HepG2 (cell line): Measurements from ENCODE around the gene HMGCR. TPM values are rescaled to one million over a fixed set of nuclear protein-coding genes. Genes with fewer than 3 reads are reported as not detected.

ENCODE experiments used
- ATAC-seq: fragments of 200-7000 bp; cut with Tn5 transposase; 3 replicates; pipeline ENCODE4 v1.9.1; 2020; ENCODE audit warnings: mild to moderate bottlenecking, moderate library complexity
- BruUV-seq: library from RNA; stranded (reverse); fragments of 400-500 nt; replicated peaks from 2 replicates; lab custom pipeline; 2021; lab: Mats Ljungman, UMichigan
- CTCF ChIA-PET: fragments of 300-600 bp; formaldehyde crosslinking; extraction: SDS; loops from one replicate; lab custom pipeline; 2021; ENCODE audit warnings: low total read pairs, inconsistent platforms, low intra/inter-chr PET ratio; lab: Yijun Ruan, JAX
- POLR2A ChIA-PET: fragments of 350-600 bp; sonication (Branson Sonifier 250); formaldehyde crosslinking; loops from one replicate; lab custom pipeline; 2020; ENCODE audit warnings: antibody characterized with exemption, inconsistent platforms; lab: Yijun Ruan, JAX
- DNase-seq: peaks from one replicate; pipeline ENCODE4 v3.0.0-alpha.2; 2015; ENCODE audit warnings: low spot score
- FAIRE-seq: peaks from 3 replicates; lab custom pipeline; 2011; peaks lifted over from hg19 to GRCh38; lab: Jason Lieb, UNC
- H2AFZ ChIP-seq: one replicate; pipeline ENCODE4 v1.6.1; 2011; ENCODE audit warnings: low read length, inconsistent platforms
- H3K27ac ChIP-seq: fragments of 300-600 bp; 3 replicates; pipeline ENCODE4 v1.8.0; 2011; ENCODE audit warnings: mixed run types, mild to moderate bottlenecking, mixed read lengths, low read length, inconsistent platforms; ENCODE audit not compliant: insufficient read depth; ENCODE audit errors: extremely low read length
- H3K27me3 ChIP-seq, 2 experiments: fragments of 200-600 bp in 1 of 2; 2 replicates in 1 of 2; 3 replicates in 1 of 2; pipeline versions ENCODE4 v1.6.0 to v1.8.0; 2011; ENCODE audit warnings: low read length in 2 of 2, mild to moderate bottlenecking in 2 of 2, moderate library complexity in 2 of 2, inconsistent platforms in 1 of 2; ENCODE audit not compliant: insufficient read depth in 2 of 2, control insufficient read depth in 1 of 2
- H3K36me3 ChIP-seq, 2 experiments: fragments of 200-600 bp in 1 of 2; replicated peaks in 1 of 2; 2 replicates in 1 of 2; 3 replicates in 1 of 2; pipeline versions ENCODE4 v1.5.1 to v1.8.0; 2011; ENCODE audit warnings: low read length in 2 of 2, inconsistent platforms in 1 of 2; ENCODE audit not compliant: insufficient read depth in 2 of 2, control insufficient read depth in 1 of 2
- H3K4me1 ChIP-seq: 2 replicates; pipeline ENCODE4 v1.5.1; 2012; ENCODE audit warnings: low read length, inconsistent platforms; ENCODE audit not compliant: insufficient read depth
- H3K4me2 ChIP-seq: 2 replicates; pipeline ENCODE4 v1.6.0; 2011; ENCODE audit warnings: low read depth, low read length, inconsistent platforms
- H3K4me3 ChIP-seq, 3 experiments: fragments of 200-600 bp in 1 of 3; sonication (generic), shearing (Covaris generic) in 1 of 3; replicated peaks in 1 of 3; 2 replicates each; pipeline ENCODE4 v1.5.1; 2011 to 2016; ENCODE audit warnings: low read length in 3 of 3, inconsistent platforms in 2 of 3, low read depth in 2 of 3, mild to moderate bottlenecking in 2 of 3, control low read depth in 1 of 3, mixed read lengths in 1 of 3; ENCODE audit not compliant: insufficient read depth in 1 of 3
- H3K79me2 ChIP-seq: one replicate; pipeline ENCODE4 v1.6.1; 2011; ENCODE audit warnings: low read length, inconsistent platforms; ENCODE audit not compliant: insufficient read depth
- H3K9ac ChIP-seq: 2 replicates; pipeline ENCODE4 v1.6.0; 2011; ENCODE audit warnings: mild to moderate bottlenecking, low read depth, low read length, inconsistent platforms; ENCODE audit not compliant: insufficient read depth
- H3K9me3 ChIP-seq: 2 replicates; pipeline ENCODE4 v1.5.1; 2012; ENCODE audit warnings: mild to moderate bottlenecking, low read length
- H4K20me1 ChIP-seq: 2 replicates; pipeline ENCODE4 v1.6.0; 2011; ENCODE audit warnings: inconsistent platforms, mild to moderate bottlenecking, low read length, moderate library complexity; ENCODE audit not compliant: insufficient read depth
- AGO1 ChIP-seq: fragments of 200-400 bp; formaldehyde crosslinking; IDR thresholded peaks from 2 replicates; pipeline ENCODE4 v1.6.1; 2017; ENCODE audit warnings: mild to moderate bottlenecking, low read depth, low read length, moderate library complexity; ENCODE audit not compliant: poor library complexity, severe bottlenecking
- ATF7 ChIP-seq, 2 experiments: fragments of 450-650 bp in 1 of 2; sonication (generic) in 1 of 2; formaldehyde crosslinking in 1 of 2; IDR thresholded peaks; 2 replicates each; pipeline versions ENCODE4 v1.4.0 to v1.6.1; 2016 to 2020; ENCODE audit warnings: antibody characterized with exemption in 1 of 2, mild to moderate bottlenecking in 1 of 2, missing genetic modification reagents in 1 of 2
- FOXM1 ChIP-seq: sonication (generic); formaldehyde crosslinking; IDR thresholded peaks from 2 replicates; pipeline ENCODE4 v1.5.0; 2020; ENCODE audit warnings: missing genetic modification reagents
- HOMEZ ChIP-seq: IDR thresholded peaks from 2 replicates; pipeline ENCODE4 v1.6.1; 2016; ENCODE audit warnings: low read depth
- NR3C1 ChIP-seq: sonication (generic); formaldehyde crosslinking; IDR thresholded peaks from 2 replicates; pipeline ENCODE4 v1.4.0; 2020; ENCODE audit warnings: missing genetic modification reagents
- PHF8 ChIP-seq: sonication (generic); formaldehyde crosslinking; IDR thresholded peaks from 2 replicates; pipeline ENCODE4 v1.5.0; 2020; ENCODE audit warnings: missing genetic modification reagents
- TEF ChIP-seq: sonication (generic); formaldehyde crosslinking; IDR thresholded peaks from 2 replicates; pipeline ENCODE4 v1.5.0; 2020; ENCODE audit warnings: missing genetic modification reagents
- YEATS2 ChIP-seq: sonication (generic); formaldehyde crosslinking; IDR thresholded peaks from 2 replicates; pipeline ENCODE4 v1.4.0; 2020; ENCODE audit warnings: missing genetic modification reagents, borderline replicate concordance
- ZBTB26 ChIP-seq: IDR thresholded peaks from 2 replicates; pipeline ENCODE4 v1.6.1; 2016; ENCODE audit warnings: missing compliant biosample characterization, missing genetic modification reagents, borderline replicate concordance
- ZFP91 ChIP-seq: sonication (generic); formaldehyde crosslinking; IDR thresholded peaks from 2 replicates; pipeline ENCODE4 v1.9.0; 2022; ENCODE audit warnings: missing genetic modification reagents, mild to moderate bottlenecking, borderline replicate concordance
- ZHX1 ChIP-seq: sonication (generic); formaldehyde crosslinking; IDR thresholded peaks from 2 replicates; pipeline ENCODE4 v1.8.1; 2022; ENCODE audit warnings: low read depth, mild to moderate bottlenecking, missing genetic modification reagents
- ZNF614 ChIP-seq: IDR thresholded peaks from 2 replicates; pipeline ENCODE4 v1.6.1; 2018; ENCODE audit warnings: missing biosample characterization, missing genetic modification reagents, inconsistent platforms, borderline replicate concordance
- ZNF619 ChIP-seq: sonication (generic); formaldehyde crosslinking; IDR thresholded peaks from 2 replicates; pipeline ENCODE4 v1.4.0; 2020; ENCODE audit warnings: mild to moderate bottlenecking, missing genetic modification reagents
- ZNF768 ChIP-seq: sonication (generic); formaldehyde crosslinking; IDR thresholded peaks from 2 replicates; pipeline ENCODE4 v1.4.0; 2020; ENCODE audit warnings: missing genetic modification reagents
- ZNF777 ChIP-seq: sonication (generic); formaldehyde crosslinking; IDR thresholded peaks from 2 replicates; pipeline ENCODE4 v1.4.0; 2020; ENCODE audit warnings: missing genetic modification reagents
- WGBS: methylation state at CpG from one replicate; pipeline ENCODE4 v1.1.6; 2017; ENCODE audit warnings: low lambda C conversion rate; 5-methylcytosine and 5-hydroxymethylcytosine counted together
- in situ Hi-C: cut with HindIII; loops from 2 replicates; pipeline ENCODE4 v1.10.0; 2017; ENCODE audit warnings: low pct_unique_long_range_greater_than_20kb; ENCODE audit not compliant: extremely low pct_ligation_motif_present
- intact Hi-C: fragments of 100-400 bp; cut with micrococcal nuclease; formaldehyde crosslinking; loops from one replicate; pipeline ENCODE4 v1.10.0; 2022; ENCODE audit not compliant: unreplicated experiment
- polyA plus RNA-seq, 8 experiments: library from polyadenylated mRNA; depleted of rRNA in 3 of 8; stranded (reverse) in 7 of 8; unstranded in 1 of 8; fragments of >200 nt; fragmentation: Illumina TruSeq in 4 of 8; extraction: Trizol in 4 of 8; gene quantifications; 2 replicates each; pipeline versions ENCODE4 v1.2.1 to v1.2.3, GENCODE V29; 2011 to 2016; ENCODE audit warnings: low read depth in 4 of 8, missing spikeins in 1 of 8, mixed read lengths in 1 of 8; ENCODE audit not compliant: insufficient read depth in 1 of 8
- total RNA-seq, 5 experiments: library from RNA; depleted of rRNA; stranded (reverse); fragments of >200 nt; fragmentation: Illumina TruSeq; extraction: Trizol; gene quantifications; 2 replicates each; pipeline ENCODE4 v1.2.3, GENCODE V29; 2016; ENCODE audit warnings: low read depth in 1 of 5

The HMGCR gene
- total and polyA plus RNA-seq, 2 of the 13 experiments (the other 11 are each of a cell fraction or from before 2014, with no cell fraction given) = 43.0 to 144 TPM

- intact Hi-C loops = loop anchor here (2.0 kb wide), 1 partner anchor 285 kb away; the partner anchor contains the start of gene GCNT4
- peaks cover 0 to 8% of the 10 kb centered on the region in 2 experiments; a peak in 2 of 5 replicates for H3K36me3 ChIP-seq
- H3K4me2 ChIP-seq = peak overlapping the region; percentile 88
- under 1% methylated on average over 19 of the region's 50 CpGs for whole genome bisulfite sequencing
- peaks cover 52% of the 10 kb centered on the region for H4K20me1 ChIP-seq
- FAIRE-seq = no peak
- no TSS peak for BruUV-seq
- peak overlapping the region; percentile 92 for H3K27ac ChIP-seq
- peak overlapping the region; percentile 97 for H3K9ac ChIP-seq
- no peak for DNase-seq
- peak overlapping the region; percentile 90 to 98 (median 96) for H3K4me3 ChIP-seq
- in situ Hi-C loops = no loop called here
- ATAC-seq = peak; percentile 0; the same call in 1 of the 3 replicates
- ChIA-PET CTCF (no interaction called here), POLR2A (interaction anchor here (0.6 to 1.4 kb wide), 16 partner anchors 14 to 664 kb away, joined by 3 to 19 read pairs (median 4); partner anchors contain the start of genes ANKRD31, CERT1, POC5 and POLK)
- peaks cover 53% of the 10 kb centered on the region for H3K4me1 ChIP-seq
- no peaks in the 10 kb centered on the region for H3K9me3 ChIP-seq
- no peak overlapping the region for H2AFZ ChIP-seq
- H3K79me2 ChIP-seq = peaks cover 60% of the 10 kb centered on the region
- no peaks in the 10 kb centered on the region; a peak in 1 of 5 replicates for H3K27me3 ChIP-seq
- TF ChIP-seq PHF8 (CRISPR knock-in tag) (peak; percentile 21), HOMEZ (no peak), TEF (CRISPR knock-in tag) (0 out of 2 replicates have a peak, but pooled peaks have one; percentile 13), ZNF768 (CRISPR knock-in tag) (0 out of 2 replicates have a peak, but pooled peaks have one; percentile 31), ZNF777 (CRISPR knock-in tag) (0 out of 2 replicates have a peak, but pooled peaks have one; percentile 15), ZFP91 (CRISPR knock-in tag) (no peak), AGO1 (peak; percentile 82), ZHX1 (no peak), YEATS2 (CRISPR knock-in tag) (no peak), NR3C1 (CRISPR knock-in tag) (no peak), ATF7 (IDR thresholded peaks at IDR 0.05) (no peak), ATF7 (CRISPR knock-in tag; IDR thresholded peaks at IDR 0.05) (no peak), ZNF614 (CRISPR knock-in tag) (no peak), FOXM1 (CRISPR knock-in tag) (no peak), ZBTB26 (CRISPR knock-in tag) (no peak), ZNF619 (no peak)
Measured at GRCh38 chr5:75337366-75338021, 474 bp downstream of the HMGCR start.
